Activated CD4-positive, CD25-positive, alpha-beta regulatory T cell treated with anti-CD3 and anti-CD28 coated beads, Interleukin-2, amount 50 U/mL, for 24 hours (primary cell): ENCODE measurements around the gene POU5F1.
"Not testable (repeated sequence)": the region's sequence is repeated elsewhere in the genome, so short reads cannot be mapped to it uniquely, and the experiment has no call there.

Source experiments
- ATAC-seq, 2 donors: fragments of 150-1000 bp; cut with Tn5 transposase; one replicate each; pipeline ENCODE4 v1.10.0; 2021; ENCODE audit warnings: mild to moderate bottlenecking in 1 of 2, moderate library complexity in 1 of 2

The POU5F1 gene

DNA sequence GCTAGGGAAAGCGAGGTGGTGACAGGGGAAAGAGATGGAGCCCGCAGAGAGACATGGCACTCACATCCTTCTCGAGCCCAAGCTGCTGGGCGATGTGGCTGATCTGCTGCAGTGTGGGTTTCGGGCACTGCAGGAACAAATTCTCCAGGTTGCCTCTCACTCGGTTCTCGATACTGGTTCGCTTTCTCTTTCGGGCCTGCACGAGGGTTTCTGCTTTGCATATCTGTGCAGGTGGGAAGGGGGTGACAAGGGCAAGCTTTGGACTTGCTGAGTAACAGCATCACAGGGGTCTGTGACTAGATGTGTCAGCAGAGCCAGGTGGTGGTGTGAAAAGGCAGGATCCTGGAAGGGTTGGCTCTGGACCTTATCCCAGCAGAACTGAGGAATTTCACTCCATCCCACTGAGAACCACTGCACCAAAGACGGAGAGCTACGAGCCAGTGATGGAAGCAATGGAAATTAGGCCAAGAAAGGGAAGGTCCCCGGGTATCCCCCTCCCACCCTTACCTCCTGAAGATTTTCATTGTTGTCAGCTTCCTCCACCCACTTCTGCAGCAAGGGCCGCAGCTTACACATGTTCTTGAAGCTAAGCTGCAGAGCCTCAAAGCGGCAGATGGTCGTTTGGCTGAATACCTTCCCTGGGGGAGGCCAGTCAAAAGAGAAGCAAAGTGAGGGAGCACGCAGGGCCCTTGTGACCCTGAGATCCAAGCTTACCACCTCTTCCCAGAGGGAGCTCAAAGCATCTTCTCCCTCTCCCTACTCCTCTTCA lies 5.2 kb downstream of the POU5F1 start:
- peak; percentile 45 to 78 for ATAC-seq

DNA sequence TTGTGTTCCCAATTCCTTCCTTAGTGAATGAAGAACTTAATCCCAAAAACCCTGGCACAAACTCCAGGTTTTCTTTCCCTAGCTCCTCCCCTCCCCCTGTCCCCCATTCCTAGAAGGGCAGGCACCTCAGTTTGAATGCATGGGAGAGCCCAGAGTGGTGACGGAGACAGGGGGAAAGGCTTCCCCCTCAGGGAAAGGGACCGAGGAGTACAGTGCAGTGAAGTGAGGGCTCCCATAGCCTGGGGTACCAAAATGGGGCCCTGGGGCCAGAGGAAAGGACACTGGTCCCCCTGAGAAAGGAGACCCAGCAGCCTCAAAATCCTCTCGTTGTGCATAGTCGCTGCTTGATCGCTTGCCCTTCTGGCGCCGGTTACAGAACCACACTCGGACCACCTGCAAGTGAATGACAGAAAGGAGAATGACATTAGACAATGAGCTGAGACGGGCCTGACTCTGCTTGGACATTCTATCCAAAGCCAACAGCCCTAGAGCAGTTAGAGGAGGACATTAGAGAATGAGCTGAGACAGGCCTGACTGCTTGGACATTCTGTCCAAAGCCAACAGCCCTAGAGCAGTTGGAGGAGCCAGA lies 5.9 kb downstream of the POU5F1 start:
- not testable (repeated sequence) for ATAC-seq

DNA sequence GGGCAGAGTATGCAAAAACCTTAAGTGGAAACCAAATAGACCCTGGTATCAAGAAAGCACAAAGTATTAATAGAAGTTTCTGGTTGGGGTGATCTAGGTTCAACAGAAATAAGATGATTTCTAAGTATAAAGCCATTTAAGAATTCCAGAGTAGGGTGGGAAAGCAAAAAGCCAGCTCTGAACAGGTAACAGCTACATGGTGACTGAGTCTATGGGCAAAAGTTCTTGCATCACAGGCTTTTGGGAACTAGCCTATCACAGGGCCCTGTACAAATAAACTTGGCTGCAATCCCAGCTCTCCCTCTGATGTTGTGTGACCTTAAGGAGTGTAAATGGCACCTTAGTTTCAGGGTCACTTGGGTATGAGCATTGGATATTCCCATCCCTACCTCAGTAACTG lies 6.6 kb downstream of the POU5F1 start:
- no peak for ATAC-seq

DNA sequence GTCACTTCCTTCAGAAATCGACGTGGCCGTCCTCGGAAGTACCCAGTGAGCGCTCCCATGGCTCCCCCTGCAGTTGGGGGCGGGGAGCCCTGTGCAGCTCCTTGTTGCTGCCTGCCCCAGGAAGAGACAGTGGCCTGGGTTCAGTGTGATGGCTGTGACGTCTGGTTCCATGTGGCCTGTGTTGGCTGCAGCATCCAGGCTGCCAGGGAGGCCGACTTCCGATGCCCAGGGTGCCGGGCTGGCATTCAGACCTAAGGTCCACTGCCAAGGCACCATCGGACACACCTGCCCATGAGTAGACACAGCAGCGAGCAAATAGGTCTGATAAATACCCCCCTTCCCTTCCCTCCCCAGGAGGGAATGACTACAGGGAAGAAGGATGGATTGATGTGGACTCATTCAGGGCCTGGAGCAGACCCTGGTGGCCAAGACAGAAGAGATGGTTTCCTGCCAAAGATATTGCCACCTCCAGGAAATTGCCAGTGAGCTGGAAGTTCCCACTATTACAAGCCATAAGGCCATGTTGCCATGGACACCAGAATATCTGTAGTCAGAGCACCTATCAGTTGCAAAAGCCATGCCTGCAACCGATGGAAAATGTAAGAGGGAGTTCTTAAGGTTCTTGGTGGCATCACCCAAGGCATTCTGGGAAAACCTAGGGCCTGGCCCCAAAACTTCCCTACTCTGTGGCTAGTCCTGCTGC lies 7.9 kb downstream of the POU5F1 start:
- no peak for ATAC-seq

DNA sequence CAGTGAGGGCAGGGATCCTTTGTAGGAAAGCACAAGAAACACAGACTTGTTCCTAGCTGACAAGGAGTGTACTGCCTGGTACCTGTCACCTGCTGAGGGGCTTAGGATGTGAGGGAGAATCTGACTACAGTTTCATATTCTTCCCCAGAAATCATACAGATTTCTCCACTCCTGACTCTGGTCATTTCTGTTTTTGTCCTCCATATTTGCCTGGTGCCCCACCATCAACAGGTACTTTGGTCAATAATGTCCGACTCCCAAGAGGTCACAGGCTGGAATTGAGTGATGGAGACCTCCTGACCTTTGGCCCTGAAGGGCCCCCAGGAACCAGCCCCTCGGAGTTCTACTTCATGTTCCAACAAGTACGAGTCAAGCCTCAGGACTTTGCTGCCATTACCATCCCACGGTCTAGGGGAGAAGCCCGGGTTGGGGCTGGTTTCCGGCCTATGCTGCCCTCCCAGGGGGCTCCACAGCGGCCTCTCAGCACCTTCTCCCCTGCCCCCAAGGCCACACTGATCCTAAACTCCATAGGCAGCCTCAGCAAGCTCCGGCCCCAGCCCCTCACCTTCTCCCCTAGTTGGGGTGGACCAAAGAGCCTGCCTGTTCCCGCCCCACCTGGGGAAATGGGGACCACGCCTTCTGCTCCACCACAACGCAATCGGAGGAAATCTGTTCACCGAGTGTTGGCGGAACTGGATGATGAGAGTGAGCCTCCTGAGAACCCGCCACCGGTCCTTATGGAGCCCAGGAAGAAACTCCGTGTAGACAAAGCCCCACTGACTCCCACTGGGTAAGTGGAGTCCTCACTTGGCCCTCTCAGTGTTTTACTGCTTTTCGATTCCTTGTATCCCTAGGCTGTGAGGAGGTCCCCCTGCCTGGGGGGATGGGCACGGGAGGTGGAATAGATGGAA lies 9.0 kb downstream of the POU5F1 start:
- ATAC-seq = no peak

DNA sequence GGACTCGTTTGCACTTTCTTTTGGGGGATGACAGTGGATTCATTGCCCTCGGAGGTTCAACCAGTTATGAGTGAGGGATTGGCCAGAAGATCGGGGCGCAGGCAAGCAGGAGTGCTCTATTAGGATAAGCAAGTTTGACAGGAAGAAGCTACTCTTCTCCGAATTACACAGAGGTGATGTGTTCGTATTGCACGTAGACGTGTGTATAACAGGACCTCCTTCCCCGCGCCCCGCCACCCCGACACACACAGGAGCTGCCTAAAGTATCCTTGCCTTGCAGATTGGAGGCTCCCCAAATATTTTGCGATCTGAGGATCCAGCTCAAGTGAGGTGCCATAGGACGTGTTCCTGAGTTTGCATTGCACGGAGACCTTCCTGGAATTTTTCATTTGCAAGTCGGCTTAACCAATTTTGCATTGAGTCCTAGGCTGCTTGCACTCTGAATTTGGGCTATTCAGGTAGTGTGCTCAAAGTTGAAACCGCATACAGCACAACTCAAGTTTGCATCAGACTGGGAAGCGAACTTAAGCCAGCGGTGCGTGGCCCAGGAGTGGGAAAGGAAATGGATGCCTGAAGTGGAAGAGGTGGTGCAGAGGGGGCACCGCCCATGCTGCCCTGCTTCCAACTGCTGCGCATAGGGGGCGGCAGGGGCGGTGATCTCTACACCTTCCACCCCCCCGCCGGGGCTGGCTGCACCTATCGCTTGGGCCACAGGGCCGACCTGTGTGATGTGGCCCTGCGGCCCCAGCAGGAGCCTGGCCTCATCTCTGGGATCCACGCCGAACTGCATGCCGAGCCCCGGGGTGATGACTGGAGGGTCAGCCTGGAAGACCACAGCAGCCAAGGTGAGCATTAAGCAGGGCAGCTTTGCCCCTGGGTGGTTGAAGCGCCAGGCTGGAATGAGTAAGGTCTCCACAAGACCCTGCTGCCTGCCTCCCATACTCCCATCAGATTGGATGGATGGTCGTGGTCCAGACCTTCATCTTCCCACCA lies 11.3 kb downstream of the POU5F1 start:
- no peak for ATAC-seq

DNA sequence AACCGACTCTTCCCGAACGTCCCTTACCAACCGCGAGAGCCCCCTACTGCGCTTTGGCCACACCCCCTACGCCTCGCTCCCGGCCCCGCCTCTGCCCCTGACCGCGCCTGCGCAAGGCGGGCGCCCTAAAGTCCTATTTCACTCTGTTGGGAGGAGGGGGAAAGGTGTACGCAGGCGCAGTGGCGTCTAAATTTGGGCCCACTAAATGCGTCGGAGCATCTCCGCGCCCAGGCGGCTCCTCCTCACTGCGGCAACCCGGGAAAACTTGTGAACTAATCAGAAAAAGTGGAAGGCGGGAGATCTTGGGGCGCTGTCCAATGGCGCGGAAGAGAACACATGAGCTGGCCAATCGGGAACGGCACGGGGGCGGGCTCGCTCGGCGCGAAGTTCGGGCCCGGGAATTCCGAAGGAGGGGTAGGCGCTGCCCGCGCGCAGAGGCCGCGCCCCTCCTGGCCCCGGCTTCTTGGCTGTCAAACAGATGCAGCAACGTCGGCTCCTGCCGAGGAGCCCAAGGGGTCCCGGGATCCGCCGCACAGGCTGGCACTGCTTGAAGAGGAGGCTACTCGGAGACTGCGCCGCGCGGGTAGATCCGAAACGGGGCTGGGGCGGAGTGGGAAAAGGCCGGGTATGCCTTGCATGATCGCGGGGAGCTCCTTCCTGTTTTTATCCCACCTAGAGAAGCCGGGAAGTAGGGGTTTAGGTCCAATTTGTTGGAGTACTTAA lies 12.2 kb downstream of the POU5F1 start, which contains the start of gene TCF19:
TSS of gene TCF19 (plus strand) at position 450 of the 723 bp plus-strand sequence. CDS start 881 bp downstream, outside the sequence.
- peak; percentile 95 to 96 for ATAC-seq

DNA sequence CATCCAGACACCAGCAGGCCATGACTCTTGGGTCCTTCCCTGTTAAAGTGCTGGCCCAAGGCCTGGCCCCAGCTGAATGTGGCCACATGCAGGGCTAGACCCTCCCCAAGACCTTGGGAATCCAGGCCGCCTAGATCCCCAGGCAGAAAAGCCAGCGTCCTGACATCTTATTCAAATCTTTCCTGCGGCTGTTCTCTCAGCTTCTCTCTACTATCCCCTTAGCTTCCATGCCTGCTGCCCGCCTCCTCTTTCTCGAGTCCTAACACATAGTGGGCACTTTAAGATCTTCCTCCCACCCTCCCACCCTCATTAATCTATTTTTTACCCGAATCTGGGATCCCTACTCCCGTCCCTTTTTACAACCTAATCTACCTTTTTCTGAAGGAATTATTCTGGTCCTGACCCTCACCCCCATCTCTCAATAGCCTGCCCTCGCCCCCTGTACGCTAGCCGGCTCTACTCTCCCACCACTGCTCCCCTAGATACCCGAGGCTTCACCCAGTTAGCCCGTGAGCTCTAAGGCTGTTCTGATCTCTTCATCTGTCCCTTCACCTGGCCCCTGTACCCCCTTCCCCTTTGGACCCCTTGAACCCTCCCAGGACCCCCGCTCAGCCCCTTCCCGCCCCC lies 12.9 kb downstream of the POU5F1 start, which contains the start of gene CCHCR1:
TSS of gene CCHCR1 (minus strand) at position 290 of the 627 bp plus-strand sequence. CDS start at position 88, 202 bp downstream.
- peak; percentile 22 to 25 for ATAC-seq

DNA sequence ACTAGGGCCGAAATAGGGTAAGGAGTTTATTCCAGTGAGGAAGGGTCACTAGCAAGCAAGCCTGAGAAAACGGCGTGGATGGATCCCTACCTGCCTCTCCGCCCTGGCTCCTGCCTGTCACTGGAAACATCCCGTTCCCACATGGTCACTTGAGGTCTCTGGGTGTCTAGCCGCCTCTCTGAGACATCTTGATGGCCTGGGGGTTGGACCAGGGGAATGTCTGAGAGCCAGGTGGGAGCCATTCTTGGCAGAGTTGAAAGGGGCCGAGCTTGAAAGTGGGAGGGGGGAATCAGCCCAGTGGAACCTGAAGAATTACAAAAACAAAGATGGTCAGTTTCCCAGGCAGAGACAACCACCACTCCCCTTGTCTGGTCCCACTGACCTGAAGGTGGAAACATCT lies 13.8 kb downstream of the POU5F1 start:
- no peak for ATAC-seq

DNA sequence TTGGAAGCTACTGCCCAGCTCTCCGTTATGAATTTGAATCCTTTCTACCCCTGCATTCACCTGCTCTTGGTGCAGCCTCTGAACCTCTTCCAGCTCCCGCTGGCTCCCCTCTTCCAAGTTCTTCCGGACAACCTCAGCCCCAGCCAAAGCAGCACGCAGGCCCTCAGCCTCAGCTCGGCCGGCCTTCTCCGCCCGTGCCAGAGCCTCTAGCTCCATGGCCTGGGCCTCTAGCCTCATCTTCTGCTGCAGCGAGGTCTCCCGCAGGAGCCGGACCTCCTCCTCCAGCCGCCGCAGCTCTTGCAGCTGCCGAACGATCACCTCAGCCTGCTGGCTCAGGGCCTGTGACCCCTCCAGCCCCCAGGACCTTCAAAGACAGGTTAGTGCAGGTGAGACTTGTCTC lies 16.0 kb downstream of the POU5F1 start:
- ATAC-seq = no peak

DNA sequence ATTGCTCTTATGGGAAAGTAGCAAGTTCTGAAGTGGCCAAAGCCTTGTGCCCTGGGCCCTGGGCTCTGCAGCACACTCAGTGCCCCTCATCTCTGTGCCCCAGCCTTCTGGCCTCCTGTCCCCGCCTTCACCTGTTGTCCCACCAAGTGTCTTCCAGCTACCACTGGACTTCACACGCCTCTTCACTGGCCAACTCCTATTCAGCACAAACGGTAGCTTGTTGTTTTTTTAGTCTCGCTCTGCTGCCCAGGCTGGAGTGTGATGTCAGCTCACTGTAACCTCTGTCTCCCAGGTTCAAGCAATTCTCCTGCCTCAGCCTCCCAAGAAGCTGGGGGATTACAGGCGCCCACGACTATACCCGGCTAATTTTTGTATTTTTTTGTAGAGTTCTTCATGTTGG lies 17.7 kb downstream of the POU5F1 start:
- ATAC-seq = no peak

DNA sequence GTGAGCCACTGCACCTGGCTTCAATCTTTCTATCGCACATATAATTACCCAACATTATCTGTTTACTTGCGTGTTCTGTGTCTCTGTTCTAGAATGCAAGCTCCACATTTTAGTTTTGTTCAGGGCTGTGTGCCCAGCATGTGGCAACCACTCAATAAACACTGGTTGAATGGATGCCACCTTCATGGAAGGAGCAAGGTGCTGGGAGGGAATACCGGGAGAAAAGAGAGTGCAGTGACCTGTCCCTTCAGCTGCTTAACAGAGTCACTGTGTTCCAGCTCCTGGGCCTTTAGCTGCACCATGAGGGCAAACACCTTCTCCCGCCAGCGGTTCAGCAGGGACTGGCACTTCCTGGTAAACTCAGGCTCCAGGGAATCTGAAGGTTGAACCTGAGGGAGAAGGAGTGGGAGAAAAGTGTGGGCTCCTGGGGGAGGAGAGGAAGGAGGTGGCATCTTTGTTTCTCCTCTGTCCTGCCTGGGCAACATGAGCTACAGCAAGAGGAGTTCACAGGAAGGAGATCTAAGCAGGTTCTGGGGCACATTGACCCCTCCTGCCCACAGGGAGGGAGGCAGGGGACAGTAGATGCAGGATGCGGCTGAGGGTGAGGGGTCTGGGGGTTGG lies 20.5 kb downstream of the POU5F1 start:
- no peak for ATAC-seq

DNA sequence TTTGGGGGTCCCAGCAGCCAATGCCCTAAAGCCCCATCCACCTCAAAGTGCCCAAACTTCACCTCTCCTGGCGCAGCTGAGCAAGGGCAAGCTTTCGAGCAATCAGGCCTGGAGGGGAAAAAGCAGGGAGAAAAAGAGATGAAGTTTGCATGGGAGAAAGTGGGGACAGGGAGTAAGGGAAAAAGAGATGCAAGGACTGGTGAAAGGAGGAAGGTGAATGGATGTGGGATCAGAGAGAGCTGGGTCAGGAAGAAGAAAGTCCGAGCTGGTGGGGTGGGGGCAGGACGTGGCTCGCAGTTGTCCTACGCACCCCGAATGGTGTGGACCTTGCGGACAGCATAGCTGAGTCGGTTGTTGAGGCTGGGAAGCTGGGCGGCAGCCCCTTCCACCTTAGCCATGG lies 25.1 kb downstream of the POU5F1 start:
- ATAC-seq = no peak

DNA sequence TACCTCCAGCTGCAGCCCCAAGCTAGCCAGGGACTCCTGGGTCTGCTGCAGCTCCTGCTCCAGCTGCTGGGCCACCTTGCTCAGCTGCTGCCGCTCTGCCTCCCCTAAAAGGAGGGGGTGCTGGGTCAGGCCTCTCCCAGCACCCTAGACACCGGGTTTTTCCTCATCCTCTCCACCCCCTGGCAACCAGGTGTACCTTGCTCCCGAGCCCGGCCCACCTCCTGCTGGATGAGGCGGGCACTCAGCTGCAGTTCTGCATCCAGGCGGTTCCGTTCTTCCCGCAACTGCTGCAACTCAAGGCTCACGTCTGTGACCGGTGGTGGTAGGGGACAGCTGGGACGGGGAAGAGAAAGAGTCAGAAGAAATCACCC lies 25.5 kb downstream of the POU5F1 start:
- no peak for ATAC-seq

DNA sequence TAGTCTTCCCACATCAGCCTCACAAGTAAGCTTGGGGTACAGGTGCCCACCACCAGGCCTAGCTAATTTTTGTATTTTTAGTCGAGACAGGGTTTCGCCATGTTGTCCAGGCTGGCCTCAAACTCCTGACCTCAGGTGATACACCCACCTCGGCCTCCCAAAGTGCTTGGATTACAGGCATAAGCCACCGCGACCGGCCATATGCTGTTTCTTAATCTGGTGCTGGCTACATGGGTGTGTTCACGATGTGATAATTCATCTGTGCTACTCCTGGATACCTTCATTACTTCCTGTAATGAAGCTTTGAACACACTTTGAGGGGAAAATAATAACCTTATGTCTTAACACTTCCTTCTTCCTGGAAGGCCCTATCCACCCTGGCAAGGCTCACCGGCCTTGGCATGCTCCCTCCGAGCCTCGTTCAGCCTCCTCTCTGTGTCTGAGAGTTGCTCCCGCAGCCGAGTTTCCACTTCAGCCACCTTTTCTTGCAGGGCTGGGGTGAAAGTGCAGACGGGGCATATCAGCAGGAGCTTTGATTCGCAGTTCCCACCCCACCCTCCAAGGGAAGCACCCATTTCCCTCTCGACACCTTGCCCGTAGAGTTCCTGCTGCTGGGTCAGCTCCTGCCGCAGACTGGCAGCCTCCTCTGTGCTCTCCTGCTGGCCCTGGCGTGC lies 26.0 kb downstream of the POU5F1 start:
- no peak for ATAC-seq

DNA sequence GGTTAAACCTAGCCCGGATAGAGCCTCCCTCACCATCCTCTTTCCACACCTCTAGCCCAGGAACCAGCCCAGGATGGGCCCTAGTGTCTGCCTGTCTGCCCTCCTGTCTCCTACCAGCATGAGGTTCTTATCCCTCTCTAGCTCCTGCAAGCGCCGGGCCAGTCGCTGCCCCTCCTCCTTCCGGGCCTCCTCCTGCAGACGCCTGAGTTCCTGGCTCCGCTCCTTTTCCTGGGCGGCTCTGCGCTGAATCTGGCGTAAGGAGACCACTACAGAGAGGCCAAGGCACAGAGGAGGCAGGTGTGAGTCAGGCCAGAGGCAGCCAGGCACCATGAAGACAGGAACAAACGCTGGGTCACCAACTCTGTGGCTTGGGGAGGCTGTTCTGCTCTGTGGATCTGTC lies 27.3 kb downstream of the POU5F1 start:
- ATAC-seq = no peak

DNA sequence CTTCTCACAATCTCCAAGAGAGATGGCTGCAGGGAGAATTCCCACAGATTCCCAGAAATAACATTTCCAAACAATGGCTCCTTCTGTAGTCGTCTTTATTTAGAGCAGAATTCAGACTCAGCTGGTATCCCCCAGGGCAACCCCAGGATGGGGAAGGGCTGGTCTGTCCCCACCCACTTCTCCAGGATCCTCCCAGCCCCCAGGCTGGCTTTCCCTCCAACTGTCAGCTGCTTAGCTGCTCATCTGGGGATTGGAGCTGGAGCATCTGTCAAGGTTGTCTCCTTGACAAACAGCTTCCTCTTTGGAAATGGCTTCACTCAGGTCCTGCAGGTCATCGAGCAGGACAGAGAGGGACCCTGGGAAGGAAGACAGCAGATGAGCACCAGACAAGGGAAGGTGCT lies 28.1 kb downstream of the POU5F1 start:
- no peak for ATAC-seq

DNA sequence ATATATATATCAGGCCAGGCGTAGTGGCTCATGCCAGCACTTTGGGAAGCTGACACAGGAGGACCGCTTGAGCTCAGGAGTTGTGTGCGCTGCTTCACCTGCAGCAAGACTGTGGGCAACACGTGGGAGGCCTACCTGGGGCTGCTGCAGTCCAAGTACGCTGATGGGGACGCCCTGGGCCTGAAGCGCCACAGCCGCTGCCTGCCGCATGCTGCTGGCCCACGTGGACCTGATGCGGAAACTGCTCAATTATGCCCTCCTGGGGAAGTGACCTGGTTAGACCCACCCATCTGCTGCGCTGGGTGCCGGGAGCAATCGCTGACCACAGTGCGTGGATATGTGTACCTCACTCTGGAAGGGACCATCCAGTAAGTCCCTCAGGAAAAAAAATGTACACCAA lies 29.8 kb downstream of the POU5F1 start:
- no peak for ATAC-seq

DNA sequence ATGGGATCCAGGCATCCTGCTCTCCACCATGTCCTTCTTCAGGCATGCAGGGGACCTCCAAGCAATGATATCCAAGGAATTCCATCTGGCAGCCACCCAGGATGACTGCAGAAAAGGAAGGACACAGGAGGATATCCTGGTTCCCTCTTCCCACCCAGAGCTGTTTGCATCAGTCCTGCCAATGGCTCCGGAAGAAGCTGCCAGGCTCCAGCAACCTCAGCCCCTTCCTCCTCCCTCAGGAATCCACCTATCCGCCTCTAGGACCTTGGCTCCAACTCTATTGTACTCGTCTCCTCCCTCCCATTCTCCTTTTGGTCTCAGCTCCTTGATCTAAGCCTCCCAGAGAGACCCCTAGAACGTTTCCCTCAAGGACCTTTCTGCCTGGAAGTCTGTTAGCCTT lies 30.9 kb downstream of the POU5F1 start:
- ATAC-seq = no peak
